Fibroblast of skin of scalp (primary cell): ENCODE data around the gene SKIL. TPM values are rescaled to one million over a fixed set of nuclear protein-coding genes. Genes with fewer than 3 reads are reported as not detected.
A peak's percentile ranks its signal among the peaks of the same experiment; 100 is the strongest.
"Not testable (repeated sequence)": the region's sequence is repeated elsewhere in the genome, so short reads cannot be mapped to it uniquely, and the experiment has no call there.

ENCODE experiments used
- DNase-seq: peaks from one replicate; pipeline ENCODE4 v3.0.0-alpha.2; 2013
- polyA plus RNA-seq, 2 experiments: library from polyadenylated mRNA; unstranded; fragments of 120-200 nt; gene quantifications; one replicate each; pipeline ENCODE4 v1.2.1, GENCODE V29; 2013; ENCODE audit not compliant: insufficient read length in 2 of 2

Gene SKIL, protein sequence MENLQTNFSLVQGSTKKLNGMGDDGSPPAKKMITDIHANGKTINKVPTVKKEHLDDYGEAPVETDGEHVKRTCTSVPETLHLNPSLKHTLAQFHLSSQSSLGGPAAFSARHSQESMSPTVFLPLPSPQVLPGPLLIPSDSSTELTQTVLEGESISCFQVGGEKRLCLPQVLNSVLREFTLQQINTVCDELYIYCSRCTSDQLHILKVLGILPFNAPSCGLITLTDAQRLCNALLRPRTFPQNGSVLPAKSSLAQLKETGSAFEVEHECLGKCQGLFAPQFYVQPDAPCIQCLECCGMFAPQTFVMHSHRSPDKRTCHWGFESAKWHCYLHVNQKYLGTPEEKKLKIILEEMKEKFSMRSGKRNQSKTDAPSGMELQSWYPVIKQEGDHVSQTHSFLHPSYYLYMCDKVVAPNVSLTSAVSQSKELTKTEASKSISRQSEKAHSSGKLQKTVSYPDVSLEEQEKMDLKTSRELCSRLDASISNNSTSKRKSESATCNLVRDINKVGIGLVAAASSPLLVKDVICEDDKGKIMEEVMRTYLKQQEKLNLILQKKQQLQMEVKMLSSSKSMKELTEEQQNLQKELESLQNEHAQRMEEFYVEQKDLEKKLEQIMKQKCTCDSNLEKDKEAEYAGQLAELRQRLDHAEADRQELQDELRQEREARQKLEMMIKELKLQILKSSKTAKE
- 31.3 TPM for polyA plus RNA-seq (2013, experiment 1 of 2; ENCODE audit: insufficient read length)
- polyA plus RNA-seq (2013, experiment 2 of 2; ENCODE audit: insufficient read length) = 37.9 TPM

- peak; percentile 98 for DNase-seq
These were observed at the start of gene SKIL for GRCh38 chr3:170357176-170358041. TSS of gene SKIL (plus strand) at chr3:170357715. CDS start at chr3:170360332, 2,617 bp downstream.

- peak; percentile 82 for DNase-seq
These were observed 48.5 kb upstream of the SKIL start for GRCh38 chr3:170309046-170309445.

DNA sequence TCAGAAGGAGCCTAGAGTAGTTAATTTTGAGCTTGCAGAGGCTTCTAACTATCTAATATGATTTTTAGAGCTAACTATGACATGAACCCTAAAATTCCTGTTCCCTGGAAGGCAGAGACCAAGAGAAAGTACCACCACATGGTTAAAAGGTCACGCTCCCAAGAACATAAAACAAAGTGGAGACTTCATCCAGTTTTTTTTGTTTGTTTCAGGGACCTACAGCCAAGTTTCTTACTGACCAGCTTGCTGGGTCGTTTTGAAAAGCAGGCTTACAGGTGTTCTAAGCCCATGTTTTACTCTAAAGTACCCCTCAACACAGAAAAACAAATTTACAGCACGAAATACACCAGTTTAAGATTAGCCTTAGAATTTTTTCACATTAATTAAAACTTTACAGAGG lies 39.6 kb upstream of the SKIL start:
- DNase-seq = no peak

- DNase-seq = no peak
These were observed 36.9 kb upstream of the SKIL start for GRCh38 chr3:170320461-170321121.

DNA sequence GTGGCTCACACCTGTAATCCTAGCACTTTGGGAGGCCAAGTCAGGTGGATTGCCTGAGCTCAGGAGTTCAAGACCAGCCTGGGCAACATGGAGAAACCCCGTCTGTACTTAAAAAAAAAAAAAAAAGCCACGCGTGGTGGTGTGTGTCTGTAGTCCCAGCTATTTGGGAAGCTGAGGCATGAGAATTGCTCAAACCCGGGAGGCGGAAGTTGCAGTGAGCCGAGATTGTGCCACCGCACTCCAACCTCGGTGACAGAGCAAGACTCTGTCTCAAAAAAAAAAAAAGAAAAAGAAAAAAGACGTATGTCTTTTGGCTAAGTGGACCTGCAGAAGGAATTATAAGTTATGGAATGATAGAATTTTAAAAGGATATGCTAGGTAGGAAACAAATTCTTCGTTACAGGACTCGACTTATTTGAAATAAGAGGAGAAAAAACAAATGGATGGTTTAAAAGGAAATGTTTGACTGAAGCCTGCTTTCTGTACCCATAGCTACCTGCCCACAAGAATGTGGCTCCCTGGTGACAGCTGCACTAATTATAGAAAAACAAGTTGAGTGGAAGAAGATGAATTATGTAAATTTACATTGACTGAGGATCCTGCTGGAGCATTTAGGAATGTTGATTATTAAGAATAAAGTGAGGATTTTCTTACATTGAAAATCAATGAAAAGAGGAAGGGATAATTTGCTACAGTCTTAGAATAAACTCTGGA lies 36.0 kb upstream of the SKIL start:
- DNase-seq = peak; percentile 12

- DNase-seq = peak; percentile 11
These were observed 34.8 kb upstream of the SKIL start for GRCh38 chr3:170322566-170323269.

DNA sequence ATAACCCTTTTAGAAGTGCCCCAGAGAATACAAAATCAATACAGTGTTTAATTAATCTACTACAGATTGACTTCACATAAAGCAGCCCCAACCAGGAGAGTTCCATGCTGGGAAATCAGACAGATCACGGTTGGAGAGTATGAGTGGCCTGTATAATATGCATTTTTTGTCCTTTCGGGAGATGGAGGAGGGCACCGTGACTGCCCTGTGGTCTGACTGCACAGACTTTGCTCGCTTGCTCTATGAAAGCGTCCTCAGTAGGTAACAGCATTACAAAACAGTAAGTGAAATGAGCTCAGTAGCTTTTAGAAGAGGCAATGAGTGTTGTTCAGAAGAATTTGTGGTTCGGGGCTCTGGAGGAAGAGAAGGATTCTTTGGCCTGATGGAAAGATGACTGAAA lies 34.2 kb upstream of the SKIL start:
- DNase-seq = peak; percentile 56

DNA sequence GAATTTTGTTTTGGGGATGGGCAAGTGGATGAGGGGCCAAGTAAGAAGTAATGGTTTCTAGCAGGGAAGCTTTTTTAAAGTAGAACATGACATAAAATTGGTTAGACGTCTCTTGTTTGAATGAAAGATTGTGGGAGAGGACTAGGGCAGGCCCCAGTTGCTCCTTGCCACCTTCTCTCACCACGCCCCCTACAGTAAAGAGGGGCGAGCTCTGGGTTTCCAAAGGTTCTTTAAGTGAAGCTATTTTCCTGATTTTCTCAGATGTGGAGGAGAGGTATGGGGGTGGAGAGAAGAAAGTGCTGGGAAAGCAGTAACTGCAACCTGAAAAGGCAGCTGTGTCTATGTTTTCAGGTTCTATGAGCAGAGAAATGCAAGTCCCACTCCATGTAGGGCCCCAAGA lies 32.6 kb upstream of the SKIL start:
- no peak for DNase-seq

GRCh38 chr3:170327040-170327808 lies 30.3 kb upstream of the SKIL start:
- DNase-seq = no peak

DNA sequence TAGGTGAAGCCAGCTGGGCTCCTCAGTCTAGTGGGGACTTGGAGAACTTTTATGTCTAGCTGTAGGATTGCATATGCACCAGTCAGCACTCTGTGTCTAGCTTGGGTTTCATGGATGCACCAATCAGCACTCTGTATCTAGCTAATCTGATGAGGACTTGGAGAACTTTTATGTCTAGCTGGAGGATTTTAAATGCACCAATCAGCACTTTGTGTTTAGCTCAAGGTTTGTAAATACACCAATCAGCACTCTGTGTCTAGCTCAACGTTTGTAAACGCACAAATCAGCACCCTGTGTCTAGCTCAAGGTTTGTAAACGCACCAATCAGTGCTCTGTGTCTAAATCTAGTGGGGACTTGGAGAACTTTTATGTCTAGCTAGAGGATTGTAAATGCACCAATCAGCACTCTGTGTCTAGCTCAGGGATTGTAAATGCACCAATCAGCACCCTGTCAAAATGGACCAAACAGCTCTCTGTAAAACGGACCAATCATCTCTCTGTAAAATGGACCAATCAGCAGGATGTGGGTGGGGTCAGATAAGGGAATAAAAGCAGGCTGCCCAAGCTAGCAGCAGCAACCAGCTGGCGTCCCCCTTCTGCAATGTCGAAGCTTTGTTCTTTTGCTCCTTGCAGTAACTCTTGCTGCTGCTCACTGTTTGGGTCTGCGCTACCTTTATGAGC lies 29.5 kb upstream of the SKIL start:
- DNase-seq = not testable (repeated sequence)

- DNase-seq = peak; percentile 12
These were observed 27.1 kb upstream of the SKIL start for GRCh38 chr3:170330366-170330765.

GRCh38 chr3:170331143-170331542 lies 26.4 kb upstream of the SKIL start:
- DNase-seq = no peak

DNA sequence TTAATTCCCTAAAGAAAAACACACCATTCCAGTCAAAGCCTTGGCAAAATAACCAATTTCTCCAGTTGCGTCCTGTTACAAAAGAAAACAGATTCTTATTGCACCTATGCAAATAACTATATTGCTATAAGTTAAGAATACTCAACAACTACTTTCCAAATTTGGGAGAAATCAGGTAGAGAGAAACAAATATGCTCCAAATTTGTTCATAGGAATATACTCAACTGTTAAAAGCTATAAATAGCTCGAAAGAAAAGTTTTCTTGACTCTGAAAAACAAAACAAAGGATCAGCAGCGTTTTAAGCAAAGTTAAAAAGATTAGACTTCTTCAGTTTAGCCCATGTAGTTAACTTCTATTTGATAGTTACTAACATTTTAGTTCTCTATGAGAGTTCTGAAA lies 20.1 kb upstream of the SKIL start:
- DNase-seq = no peak

GRCh38 chr3:170338690-170339340 lies 18.7 kb upstream of the SKIL start:
- no peak for DNase-seq

DNA sequence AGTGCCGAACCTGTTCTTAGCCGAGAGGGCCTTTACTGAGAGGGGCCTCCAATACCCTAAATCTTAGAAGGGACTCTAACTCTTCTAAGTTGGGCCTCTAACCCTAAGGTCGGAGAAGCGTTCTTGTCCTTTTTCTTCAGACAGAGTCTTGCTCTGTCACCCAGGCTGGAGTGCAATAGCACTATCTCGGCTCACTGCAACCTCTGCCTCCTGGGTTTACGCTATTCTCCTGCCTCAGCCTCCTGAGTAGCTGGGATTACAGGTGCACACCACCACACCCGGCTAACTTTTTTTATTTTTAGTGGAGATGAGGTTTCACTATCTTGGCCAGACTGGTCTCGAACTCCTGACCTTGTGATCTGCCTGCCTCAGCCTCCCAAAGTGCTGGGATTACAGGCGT lies 15.2 kb upstream of the SKIL start:
- DNase-seq = not testable (repeated sequence)

DNA sequence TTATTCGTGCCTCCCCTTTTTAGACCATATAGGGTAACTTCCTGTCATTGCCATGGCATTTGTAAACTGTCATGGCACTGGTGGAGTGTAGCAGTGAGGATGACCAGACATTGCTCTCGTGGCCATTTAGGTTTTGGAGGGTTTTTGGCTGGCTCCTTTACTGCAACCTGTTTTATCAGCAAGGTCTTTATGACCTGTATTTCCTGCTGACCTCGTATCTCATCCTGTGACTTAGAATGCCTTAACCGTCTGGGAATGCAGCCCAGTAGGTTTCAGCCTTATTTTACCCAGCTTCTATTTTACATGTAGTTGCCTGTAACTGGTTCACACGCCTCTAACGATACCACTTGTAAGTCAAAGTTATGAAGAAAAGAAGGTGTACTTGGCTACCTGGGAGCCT lies 13.7 kb upstream of the SKIL start:
- not testable (repeated sequence) for DNase-seq

GRCh38 chr3:170344971-170345370 lies 12.5 kb upstream of the SKIL start:
- DNase-seq = peak; percentile 41

- DNase-seq = peak; percentile 45
These were observed 10.8 kb upstream of the SKIL start for GRCh38 chr3:170346481-170347392.
